Thyroid gland (tissue), 4 donors: ENCODE results near the gene ASCC1. TPM values are rescaled to one million over a fixed set of nuclear protein-coding genes. Genes with fewer than 3 reads are reported as not detected.

Experiments used
- DNase-seq, 2 donors: peaks; one replicate each; pipeline ENCODE4 v3.0.0-alpha.2; 2019
- H3K27ac ChIP-seq, 3 donors: fragments of 200-600 bp; sonication (generic); 1 replicate in 2 of 3; 2 replicates in 1 of 3; pipeline ENCODE4 v1.5.1; 2016 to 2019; ENCODE audit warnings: mild to moderate bottlenecking in 1 of 3, moderate library complexity in 1 of 3
- H3K27me3 ChIP-seq: fragments of 200-600 bp; sonication (generic); one replicate; pipeline ENCODE4 v1.5.1; 2019
- H3K36me3 ChIP-seq, 2 donors: fragments of 200-600 bp; sonication (generic); one replicate each; pipeline ENCODE4 v1.5.1; 2016 to 2019
- H3K4me1 ChIP-seq, 2 donors: fragments of 200-600 bp; sonication (generic); one replicate each; pipeline ENCODE4 v1.5.1; 2017 to 2019
- H3K4me3 ChIP-seq, 3 donors: fragments of 200-600 bp; sonication (generic); replicated peaks in 1 of 3; 1 replicate in 2 of 3; 2 replicates in 1 of 3; pipeline ENCODE4 v1.5.1; 2016; ENCODE audit warnings: mild to moderate bottlenecking in 1 of 3
- H3K9me3 ChIP-seq: fragments of 200-600 bp; sonication (generic); one replicate; pipeline ENCODE4 v1.5.1; 2017
- POLR2A ChIP-seq, 2 donors: fragments of 450-650 bp; IDR thresholded peaks; one replicate each; pipeline ENCODE4 v1.6.1; 2017; ENCODE audit warnings: antibody characterized with exemption in 2 of 2, mild to moderate bottlenecking in 2 of 2, moderate library complexity in 1 of 2
- WGBS, 2 donors: methylation state at CpG; one replicate each; pipeline ENCODE4 v1.1.5; 2017; 5-methylcytosine and 5-hydroxymethylcytosine counted together
- intact Hi-C: fragments of 100-400 bp; cut with DNase I; formaldehyde crosslinking; loops from one replicate; pipeline ENCODE4 v1.15.1; 2023
- total RNA-seq, 4 donors: library from RNA; depleted of rRNA; stranded (reverse); fragments of >200 nt; gene quantifications; one replicate each; pipeline ENCODE4 v1.2.3, GENCODE V29; 2016
- TF ChIP-seq, protein P1 (sequence below), 6 experiments: fragments of 200-600 bp in 3 of 6; fragments of 450-650 bp in 3 of 6; sonication (generic) in 3 of 6; IDR thresholded peaks; one replicate each; pipeline ENCODE4 v1.5.1; 2016 to 2019; ENCODE audit warnings: antibody characterized with exemption in 6 of 6, mild to moderate bottlenecking in 2 of 6, inconsistent platforms in 1 of 6, moderate library complexity in 1 of 6

Gene ASCC1
- total RNA-seq, 4 donors from 2014 or later: 26.7 to 30.3 (median 28.1) TPM

DNA sequence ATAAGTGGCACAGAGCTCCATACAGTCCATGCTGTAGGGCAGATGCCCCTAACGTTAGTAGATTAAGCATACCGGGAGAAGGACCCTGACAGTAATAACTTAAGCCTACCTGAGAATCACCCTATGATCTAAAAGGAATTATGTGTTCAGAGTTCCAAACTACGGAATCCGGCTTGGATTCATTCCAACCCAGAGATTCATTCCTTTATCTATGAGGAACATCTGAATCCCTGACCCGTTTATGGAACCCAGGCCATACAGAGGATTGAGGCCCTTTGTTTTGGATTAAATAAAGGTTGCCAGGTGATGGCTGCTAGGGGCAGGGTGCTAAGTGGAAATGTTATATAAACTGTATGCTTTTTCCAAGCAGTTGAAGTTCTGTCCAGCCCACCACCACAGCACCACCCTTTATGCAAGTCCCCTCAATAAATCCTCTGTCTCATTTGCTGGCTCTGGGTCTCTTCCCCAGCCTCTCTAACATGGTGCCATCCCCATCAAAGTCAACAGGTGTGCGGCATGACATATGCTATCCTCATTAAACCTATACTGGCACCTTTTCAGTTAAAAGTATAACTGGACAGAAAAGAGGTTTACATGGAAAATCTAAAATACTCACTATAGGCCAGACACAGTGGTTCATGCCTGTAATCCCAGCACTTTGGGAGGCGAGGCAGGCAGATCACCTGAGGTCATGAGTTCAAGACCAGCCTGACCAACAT is 9.4 kb downstream of the ASCC1 start:
- Histone ChIP-seq H3K9me3 (no peaks in the 10 kb centered on the region), H3K4me3 (no peak overlapping the region), H3K4me1 (peaks cover 0 to 12% of the 10 kb centered on the region in 2 donors), H3K36me3 (peaks cover 19 to 30% of the 10 kb centered on the region in 2 donors), H3K27ac (no peak overlapping the region), H3K27me3 (no peaks in the 10 kb centered on the region)
- DNase-seq: no peak
- 87 to 93% methylated on average over 7 of the region's 7 CpGs for WGBS, 2 donors
- no peak for TF ChIP-seq POLR2A (IDR thresholded peaks at IDR 0.05)
- TF ChIP-seq, protein P1, sequence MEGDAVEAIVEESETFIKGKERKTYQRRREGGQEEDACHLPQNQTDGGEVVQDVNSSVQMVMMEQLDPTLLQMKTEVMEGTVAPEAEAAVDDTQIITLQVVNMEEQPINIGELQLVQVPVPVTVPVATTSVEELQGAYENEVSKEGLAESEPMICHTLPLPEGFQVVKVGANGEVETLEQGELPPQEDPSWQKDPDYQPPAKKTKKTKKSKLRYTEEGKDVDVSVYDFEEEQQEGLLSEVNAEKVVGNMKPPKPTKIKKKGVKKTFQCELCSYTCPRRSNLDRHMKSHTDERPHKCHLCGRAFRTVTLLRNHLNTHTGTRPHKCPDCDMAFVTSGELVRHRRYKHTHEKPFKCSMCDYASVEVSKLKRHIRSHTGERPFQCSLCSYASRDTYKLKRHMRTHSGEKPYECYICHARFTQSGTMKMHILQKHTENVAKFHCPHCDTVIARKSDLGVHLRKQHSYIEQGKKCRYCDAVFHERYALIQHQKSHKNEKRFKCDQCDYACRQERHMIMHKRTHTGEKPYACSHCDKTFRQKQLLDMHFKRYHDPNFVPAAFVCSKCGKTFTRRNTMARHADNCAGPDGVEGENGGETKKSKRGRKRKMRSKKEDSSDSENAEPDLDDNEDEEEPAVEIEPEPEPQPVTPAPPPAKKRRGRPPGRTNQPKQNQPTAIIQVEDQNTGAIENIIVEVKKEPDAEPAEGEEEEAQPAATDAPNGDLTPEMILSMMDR (IDR thresholded peaks at IDR 0.05): no peak
- intact Hi-C loops: no loop called here

DNA sequence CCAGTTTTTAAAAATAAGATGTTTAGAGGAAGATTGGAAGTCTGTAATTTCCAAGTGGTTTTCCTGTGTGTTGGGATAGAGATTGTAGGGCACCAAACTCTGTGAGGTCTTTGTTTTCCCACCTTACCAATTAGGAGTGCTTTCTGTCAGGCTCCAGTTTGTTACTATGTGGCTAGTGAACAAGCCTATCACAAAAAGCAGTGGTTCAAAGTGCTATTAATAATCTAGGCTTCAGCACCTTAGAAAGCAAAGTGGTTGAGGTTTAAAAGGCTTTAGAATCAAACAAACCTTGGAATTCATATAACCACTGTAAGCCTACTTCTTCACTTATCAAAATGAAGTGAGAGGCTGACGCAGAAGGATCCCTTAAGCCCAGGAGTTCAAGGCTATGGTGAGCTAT is 11.4 kb downstream of the ASCC1 start:
- TF ChIP-seq, protein P1 (IDR thresholded peaks at IDR 0.05): no peak
- no peak for TF ChIP-seq POLR2A (IDR thresholded peaks at IDR 0.05)
- peaks cover 23 to 25% of the 10 kb centered on the region in 2 donors for H3K36me3 ChIP-seq
- intact Hi-C loops: no loop called here
- H3K9me3 ChIP-seq: no peaks in the 10 kb centered on the region
- no peaks in the 10 kb centered on the region for H3K27me3 ChIP-seq
- 96 to 100% methylated on average over 1 of the region's 1 CpG for WGBS, 2 donors
- no peak overlapping the region for H3K27ac ChIP-seq
- peaks cover 0 to 12% of the 10 kb centered on the region in 2 donors for H3K4me1 ChIP-seq
- no peak for DNase-seq
- no peak overlapping the region for H3K4me3 ChIP-seq

DNA sequence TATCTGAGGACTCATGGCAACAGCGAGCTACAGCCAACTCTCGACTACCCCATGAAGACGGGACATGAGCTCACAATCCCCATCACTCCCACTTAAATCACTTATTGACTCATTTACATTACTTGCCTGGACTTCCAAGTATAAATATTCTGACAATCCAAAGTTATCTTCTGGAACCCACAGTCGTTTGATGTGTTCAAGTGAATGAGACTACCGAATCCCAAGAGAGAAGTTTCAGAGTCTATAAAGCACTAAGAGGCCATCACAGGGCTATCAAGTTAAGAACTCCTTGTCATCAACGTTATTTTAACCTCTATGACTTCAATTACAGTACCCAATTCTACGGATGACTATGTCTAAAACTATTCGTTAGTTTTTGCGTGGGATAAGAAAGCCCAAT is 11.8 kb downstream of the ASCC1 start:
- Histone ChIP-seq H3K36me3 (peaks cover 21 to 26% of the 10 kb centered on the region in 2 donors), H3K27me3 (no peaks in the 10 kb centered on the region), H3K27ac (no peak overlapping the region), H3K9me3 (no peaks in the 10 kb centered on the region), H3K4me1 (peaks cover 0 to 12% of the 10 kb centered on the region in 2 donors), H3K4me3 (no peak overlapping the region)
- DNase-seq: no peak
- no peak for TF ChIP-seq POLR2A (IDR thresholded peaks at IDR 0.05)
- TF ChIP-seq, protein P1 (IDR thresholded peaks at IDR 0.05): no peak
- 86% methylated on average over 9 of the region's 9 CpGs for WGBS, 2 donors
- intact Hi-C loops: no loop called here

DNA sequence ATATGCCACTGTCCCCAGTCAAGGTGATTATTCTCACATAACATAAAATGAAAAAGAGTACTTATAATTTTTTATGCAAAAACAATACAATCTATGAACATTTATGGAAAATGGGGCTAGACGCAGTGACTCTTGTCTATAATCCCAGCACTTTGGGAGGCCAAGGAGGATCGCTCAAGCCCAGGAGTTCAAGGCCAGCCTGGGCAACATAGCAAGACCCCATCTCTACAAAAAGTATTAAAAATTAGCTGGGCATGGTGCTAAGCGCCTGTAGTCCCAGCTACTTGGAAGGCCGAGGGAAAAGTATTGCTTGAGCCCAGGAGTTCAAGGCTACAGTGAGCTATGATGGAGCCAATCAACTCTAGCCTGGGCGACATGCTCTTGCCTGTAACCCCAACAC is 14.8 kb downstream of the ASCC1 start:
- H3K4me1 ChIP-seq: no peaks in the 10 kb centered on the region
- no peak for DNase-seq
- H3K36me3 ChIP-seq: peaks cover 20 to 26% of the 10 kb centered on the region in 2 donors
- WGBS, 2 donors: 94 to 95% methylated on average over 5 of the region's 5 CpGs
- H3K4me3 ChIP-seq: no peak overlapping the region
- no peak for TF ChIP-seq POLR2A (IDR thresholded peaks at IDR 0.05)
- TF ChIP-seq, protein P1 (IDR thresholded peaks at IDR 0.05): no peak
- no peaks in the 10 kb centered on the region for H3K9me3 ChIP-seq
- H3K27ac ChIP-seq: no peak overlapping the region
- intact Hi-C loops: no loop called here
- no peaks in the 10 kb centered on the region for H3K27me3 ChIP-seq

DNA sequence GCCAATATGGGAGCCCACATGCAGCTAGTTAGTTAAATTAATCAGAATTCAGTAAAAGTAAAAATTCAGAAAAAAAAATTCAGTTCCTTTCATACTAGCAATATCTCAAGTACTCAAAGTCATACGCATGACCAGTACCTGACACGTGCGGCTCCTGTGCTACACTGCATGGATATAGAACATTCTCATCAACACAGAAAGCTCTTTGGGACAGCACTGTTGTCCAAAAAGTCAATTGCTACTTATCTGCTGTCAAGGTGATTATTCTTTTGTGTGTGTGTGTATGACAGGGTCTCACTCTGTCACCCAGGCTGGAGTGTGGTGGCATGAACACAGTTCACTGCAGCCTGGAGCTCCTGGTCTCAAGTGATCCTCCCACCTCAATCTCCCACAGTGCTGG is 15.2 kb downstream of the ASCC1 start:
- no peaks in the 10 kb centered on the region for H3K27me3 ChIP-seq
- no peaks in the 10 kb centered on the region for H3K4me1 ChIP-seq
- no peak overlapping the region for H3K27ac ChIP-seq
- 96 to 99% methylated on average over 3 of the region's 3 CpGs for WGBS, 2 donors
- no peak for DNase-seq
- TF ChIP-seq, protein P1 (IDR thresholded peaks at IDR 0.05): no peak
- TF ChIP-seq POLR2A (IDR thresholded peaks at IDR 0.05): no peak
- intact Hi-C loops: no loop called here
- H3K4me3 ChIP-seq: no peak overlapping the region
- peaks cover 24 to 29% of the 10 kb centered on the region in 2 donors for H3K36me3 ChIP-seq
- H3K9me3 ChIP-seq: no peaks in the 10 kb centered on the region
